ENCODE measurements around the gene C11orf24.

The C11orf24 gene

GRCh38 chr11:68231621-68232020, 40.2 kb downstream of the C11orf24 start:
- no peak overlapping the region for H3K4me3 ChIP-seq (ENCODE audit: low read length)
- TF ChIP-seq CTCF (conservative IDR thresholded peaks at IDR 0.05; ENCODE audit: low read length) = no peak
- no peak for DNase-seq (ENCODE audit: low read depth)

GRCh38 chr11:68229601-68230000, 42.2 kb downstream of the C11orf24 start:
- no peak for TF ChIP-seq CTCF (conservative IDR thresholded peaks at IDR 0.05; ENCODE audit: low read length)
- no peak overlapping the region for H3K4me3 ChIP-seq (ENCODE audit: low read length)
- no peak for DNase-seq (ENCODE audit: low read depth)

- H3K4me3 ChIP-seq (ENCODE audit: low read length) = no peak overlapping the region
- DNase-seq (ENCODE audit: low read depth) = no peak
- TF ChIP-seq CTCF (conservative IDR thresholded peaks at IDR 0.05; ENCODE audit: low read length) = no peak
These were observed 45.4 kb downstream of the C11orf24 start for GRCh38 chr11:68226421-68226820.

- no peak for TF ChIP-seq CTCF (conservative IDR thresholded peaks at IDR 0.05; ENCODE audit: low read length)
- DNase-seq (ENCODE audit: low read depth) = no peak
- no peak overlapping the region for H3K4me3 ChIP-seq (ENCODE audit: low read length)
These were observed 47.2 kb downstream of the C11orf24 start for GRCh38 chr11:68224606-68225005.

GRCh38 chr11:68223275-68223674, 48.5 kb downstream of the C11orf24 start:
- H3K4me3 ChIP-seq (ENCODE audit: low read length) = no peak overlapping the region
- no peak for DNase-seq (ENCODE audit: low read depth)
- no peak for TF ChIP-seq CTCF (conservative IDR thresholded peaks at IDR 0.05; ENCODE audit: low read length)

- no peak for TF ChIP-seq CTCF (conservative IDR thresholded peaks at IDR 0.05; ENCODE audit: low read length)
- no peak for DNase-seq (ENCODE audit: low read depth)
- H3K4me3 ChIP-seq (ENCODE audit: low read length) = no peak overlapping the region
These were observed 50.4 kb downstream of the C11orf24 start for GRCh38 chr11:68221406-68221805.

- no peak for TF ChIP-seq CTCF (conservative IDR thresholded peaks at IDR 0.05; ENCODE audit: low read length)
- H3K4me3 ChIP-seq (ENCODE audit: low read length) = no peak overlapping the region
- DNase-seq (ENCODE audit: low read depth) = no peak
These were observed 55.4 kb downstream of the C11orf24 start for GRCh38 chr11:68216171-68216938.

Measured in AG10803 (cell line).